A549 (cell line): ENCODE data around the gene RNF225. TPM values are rescaled to one million over a fixed set of nuclear protein-coding genes. Genes with fewer than 3 reads are reported as not detected.
"Not testable (repeated sequence)": the region's sequence is repeated elsewhere in the genome, so short reads cannot be mapped to it uniquely, and the experiment has no call there.

Source experiments
- ATAC-seq, 2 experiments: fragments of 200-7000 bp in 1 of 2; fragments of >200 bp in 1 of 2; cut with Nextera tagmentation in 1 of 2; cut with Tn5 transposase in 1 of 2; 3 replicates each; pipeline versions ENCODE4 v1.8.0 to v1.9.1; 2018 to 2020; ENCODE audit warnings: mild to moderate bottlenecking in 1 of 2, moderate library complexity in 1 of 2
- CTCF ChIA-PET: fragments of 300-600 bp; sonication (Branson Sonifier 250); formaldehyde crosslinking; extraction: SDS; loops from one replicate; lab custom pipeline; 2021; ENCODE audit warnings: antibody characterized with exemption, inconsistent platforms; lab: Yijun Ruan, JAX
- POLR2A ChIA-PET: fragments of 350-600 bp; formaldehyde crosslinking; extraction: SDS; loops from one replicate; lab custom pipeline; 2021; ENCODE audit warnings: antibody characterized with exemption, inconsistent platforms; lab: Yijun Ruan, JAX
- DNase-seq, 2 experiments: peaks; one replicate each; pipeline versions ENCODE4 v3.0.0 to v3.0.0-alpha.2; 2011 to 2016; ENCODE audit warnings: low read depth in 1 of 2, low spot score in 1 of 2
- FAIRE-seq: peaks from 2 replicates; lab custom pipeline; 2011; peaks lifted over from hg19 to GRCh38; lab: Jason Lieb, UNC
- H3K27ac ChIP-seq, 2 experiments: fragments of >200 bp; sonication (Bioruptor Twin); formaldehyde crosslinking; 3 replicates each; pipeline ENCODE4 v1.5.1; 2016 to 2017
- H3K4me1 ChIP-seq: fragments of >200 bp; sonication (Bioruptor Twin); formaldehyde crosslinking; 3 replicates; pipeline ENCODE4 v1.6.1; 2016
- H3K4me2 ChIP-seq: fragments of >200 bp; sonication (Bioruptor Twin); formaldehyde crosslinking; 3 replicates; pipeline ENCODE4 v1.6.1; 2016
- H3K4me3 ChIP-seq: fragments of >200 bp; sonication (Bioruptor Twin); formaldehyde crosslinking; 3 replicates; pipeline ENCODE4 v1.5.1; 2016
- H3K9me3 ChIP-seq: fragments of >200 bp; sonication (Bioruptor Twin); formaldehyde crosslinking; 3 replicates; pipeline ENCODE4 v1.6.1; 2016
- BCL3 ChIP-seq: fragments of >200 bp; sonication (Bioruptor Twin); formaldehyde crosslinking; IDR thresholded peaks from 3 replicates; pipeline ENCODE4 v1.6.1; 2016
- CEBPB ChIP-seq, 2 experiments: fragments of >200 bp in 1 of 2; sonication (Bioruptor Twin) in 1 of 2; formaldehyde crosslinking in 1 of 2; IDR thresholded peaks; 2 replicates each; pipeline ENCODE4 v1.6.1; 2012 to 2016
- EHF ChIP-seq: fragments of 250-450 bp; sonication (Bioruptor Pico); IDR thresholded peaks from 2 replicates; pipeline ENCODE4 v1.5.0; 2020; ENCODE audit warnings: mild to moderate bottlenecking
- EHMT2 ChIP-seq: fragments of 200-600 bp; sonication (generic); IDR thresholded peaks from 2 replicates; pipeline ENCODE4 v1.6.1; 2016; ENCODE audit warnings: antibody characterized with exemption, low read depth, mild to moderate bottlenecking, moderate library complexity
- HEYL ChIP-seq: fragments of 250-450 bp; sonication (Bioruptor Pico); IDR thresholded peaks from 2 replicates; pipeline ENCODE4 v1.8.0; 2021; ENCODE audit warnings: mild to moderate bottlenecking, moderate library complexity
- HOXB13 ChIP-seq: fragments of 250-450 bp; sonication (Bioruptor Pico); IDR thresholded peaks from 2 replicates; pipeline ENCODE4 v1.5.0; 2020; ENCODE audit warnings: low read depth, mild to moderate bottlenecking, moderate library complexity
- KDM5A ChIP-seq: fragments of 200-600 bp; sonication (generic); IDR thresholded peaks from 2 replicates; pipeline ENCODE4 v1.6.1; 2016; ENCODE audit warnings: antibody characterized with exemption, mild to moderate bottlenecking
- MAZ ChIP-seq: fragments of 150-350 bp; IDR thresholded peaks from 2 replicates; pipeline ENCODE4 v1.6.1; 2014; ENCODE audit warnings: antibody characterized with exemption, low read depth, low read length, borderline replicate concordance
- NR3C1 ChIP-seq: fragments of >200 bp; sonication (Bioruptor Twin); formaldehyde crosslinking; IDR thresholded peaks from 3 replicates; pipeline ENCODE4 v1.6.1; 2017
- POLR2AphosphoS2 ChIP-seq: conservative IDR thresholded peaks from 2 replicates; pipeline ENCODE4 v1.6.1; 2012; ENCODE audit warnings: low read length, improper control_type of control experiment, inconsistent platforms
- REST ChIP-seq: fragments of 200-600 bp; sonication (generic); IDR thresholded peaks from 2 replicates; pipeline ENCODE4 v1.6.1; 2016; ENCODE audit warnings: antibody characterized with exemption, mild to moderate bottlenecking, moderate library complexity
- ZC3H11A ChIP-seq: fragments of 450-650 bp; IDR thresholded peaks from 2 replicates; pipeline ENCODE4 v1.6.1; 2014; ENCODE audit warnings: antibody characterized with exemption, mild to moderate bottlenecking
- ZFP36 ChIP-seq: fragments of 450-650 bp; IDR thresholded peaks from 2 replicates; pipeline ENCODE4 v1.6.1; 2014; ENCODE audit warnings: borderline replicate concordance; ENCODE audit not compliant: partially characterized antibody
- ZNF302 ChIP-seq: fragments of 250-450 bp; sonication (Bioruptor Pico); IDR thresholded peaks from 2 replicates; pipeline ENCODE4 v1.9.0; 2021; ENCODE audit warnings: inconsistent platforms, mild to moderate bottlenecking, moderate library complexity
- ZSCAN20 ChIP-seq: fragments of 250-450 bp; sonication (Bioruptor Pico); IDR thresholded peaks from 2 replicates; pipeline ENCODE4 v1.8.0; 2022; ENCODE audit warnings: mild to moderate bottlenecking, moderate library complexity
- WGBS: methylation state at CpG from one replicate; pipeline ENCODE4 v1.1.6; 2017; ENCODE audit errors: missing lambda C conversion rate; 5-methylcytosine and 5-hydroxymethylcytosine counted together
- polyA plus RNA-seq, 4 experiments: library from polyadenylated mRNA; depleted of rRNA in 3 of 4; stranded (reverse); fragments of >200 nt; fragmentation: RNase III in 1 of 4; extraction: RNeasy Plus Mini Kit Qiagen cat#74134 plus additional on column Dnase treatment in 1 of 4; gene quantifications; 2 replicates in 3 of 4; 3 replicates in 1 of 4; pipeline ENCODE4 v1.2.3, GENCODE V29; 2011 to 2017
- TF ChIP-seq, protein P1 (sequence below): fragments of >200 bp; sonication (Bioruptor Twin); formaldehyde crosslinking; IDR thresholded peaks from 3 replicates; pipeline ENCODE4 v1.5.1; 2016
- TF ChIP-seq, protein P2 (sequence below): IDR thresholded peaks from 2 replicates; pipeline ENCODE4 v1.6.1; 2012

The RNF225 gene
- polyA plus RNA-seq, 2 of the 4 experiments (the other 2 are of a cell fraction), result not detected

DNA sequence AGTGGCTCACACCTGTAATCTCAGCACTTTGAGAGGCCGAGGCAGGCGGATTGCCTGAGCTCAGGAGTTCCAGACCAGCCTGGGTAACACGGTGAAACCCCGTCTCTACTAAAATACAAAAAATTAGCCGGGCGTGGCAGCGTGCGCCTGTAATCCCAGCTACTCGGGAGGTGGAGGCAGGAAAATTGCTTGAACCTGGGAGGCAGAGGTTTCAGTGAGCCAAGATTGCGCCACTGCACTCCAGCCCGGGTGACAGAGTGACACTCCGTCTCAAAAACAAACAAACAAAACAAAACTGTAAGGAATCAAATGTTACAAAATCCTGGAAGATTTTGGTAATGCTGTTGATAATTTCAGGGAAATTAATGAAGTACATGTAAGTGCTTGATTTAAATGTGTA lies 47.4 kb upstream of the RNF225 start:
- Histone ChIP-seq H3K4me2 (peak overlapping the region; percentile 90), H3K27ac (peak overlapping the region; percentile 52 to 82), H3K9me3 (peaks cover 16% of the 10 kb centered on the region; the same call in 2 of the 3 replicates), H3K4me3 (peak overlapping the region; percentile 53)
- peak in 1 of 2 experiments; percentile 64; a peak in 2 of 4 replicates for TF ChIP-seq CEBPB (IDR thresholded peaks at IDR 0.05)
- not testable (repeated sequence) for H3K4me1 ChIP-seq, DNase-seq, FAIRE-seq
- 8% methylated on average over 12 of the region's 12 CpGs for WGBS
- ChIA-PET POLR2A (interaction anchor here (1.0 to 4.4 kb wide), 3 partner anchors 15 to 70 kb away, joined by 3 to 33 read pairs (median 3); partner anchors contain the start of genes ZNF497 and ZNF8), CTCF (interaction anchor here (0.6 to 2.2 kb wide), 4 partner anchors 14 to 59 kb away, joined by 3 to 14 read pairs (median 4); no protein-coding TSS in a partner anchor)
- peak in 1 of 2 experiments; percentile 12; a peak in 3 of 6 replicates for ATAC-seq

DNA sequence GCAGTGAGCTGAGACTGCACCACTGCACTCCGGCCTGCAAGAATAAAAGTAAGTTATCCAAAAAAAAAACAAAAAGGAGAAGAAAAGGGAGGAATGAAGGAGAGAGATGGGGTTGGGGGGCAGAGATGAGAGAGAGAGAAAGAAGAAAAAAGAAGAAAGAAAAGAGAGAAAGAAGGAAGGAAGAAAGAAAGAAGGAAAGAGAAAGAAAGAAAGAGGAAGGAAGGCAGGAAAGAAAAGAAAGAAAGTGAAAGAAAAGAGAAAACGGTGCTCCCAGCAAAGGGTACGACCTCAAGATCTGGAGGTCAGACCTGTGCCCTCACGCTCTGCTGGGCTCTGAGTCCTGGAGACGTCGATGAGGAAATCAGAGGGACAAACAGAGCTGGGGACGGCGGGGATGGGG lies 45.9 kb upstream of the RNF225 start:
- no peak for ATAC-seq
- 86% methylated on average over 8 of the region's 8 CpGs for WGBS
- CTCF ChIA-PET, result interaction anchor here (1.4 to 1.6 kb wide), 2 partner anchors 11 to 13 kb away, joined by 5 read pairs; partner anchors contain the start of gene ZNF497
- Histone ChIP-seq H3K4me2 (no peak overlapping the region), H3K4me3 (no peak overlapping the region), H3K27ac (no peak overlapping the region), H3K4me1 (0 out of 3 replicates have a peak, but pooled peaks cover 8% of the 10 kb centered on the region), H3K9me3 (peaks cover 13% of the 10 kb centered on the region; the same call in 1 of the 3 replicates)
- no peak for FAIRE-seq
- POLR2A ChIA-PET, result interaction anchor here (1.4 kb wide), 1 partner anchor 12 kb away, joined by 3 read pairs; no protein-coding TSS in a partner anchor
- no peak for DNase-seq
- TF ChIP-seq ZNF302 (CRISPR knock-in tag), result no peak
- no peak for TF ChIP-seq ZC3H11A
- TF ChIP-seq, protein P1, sequence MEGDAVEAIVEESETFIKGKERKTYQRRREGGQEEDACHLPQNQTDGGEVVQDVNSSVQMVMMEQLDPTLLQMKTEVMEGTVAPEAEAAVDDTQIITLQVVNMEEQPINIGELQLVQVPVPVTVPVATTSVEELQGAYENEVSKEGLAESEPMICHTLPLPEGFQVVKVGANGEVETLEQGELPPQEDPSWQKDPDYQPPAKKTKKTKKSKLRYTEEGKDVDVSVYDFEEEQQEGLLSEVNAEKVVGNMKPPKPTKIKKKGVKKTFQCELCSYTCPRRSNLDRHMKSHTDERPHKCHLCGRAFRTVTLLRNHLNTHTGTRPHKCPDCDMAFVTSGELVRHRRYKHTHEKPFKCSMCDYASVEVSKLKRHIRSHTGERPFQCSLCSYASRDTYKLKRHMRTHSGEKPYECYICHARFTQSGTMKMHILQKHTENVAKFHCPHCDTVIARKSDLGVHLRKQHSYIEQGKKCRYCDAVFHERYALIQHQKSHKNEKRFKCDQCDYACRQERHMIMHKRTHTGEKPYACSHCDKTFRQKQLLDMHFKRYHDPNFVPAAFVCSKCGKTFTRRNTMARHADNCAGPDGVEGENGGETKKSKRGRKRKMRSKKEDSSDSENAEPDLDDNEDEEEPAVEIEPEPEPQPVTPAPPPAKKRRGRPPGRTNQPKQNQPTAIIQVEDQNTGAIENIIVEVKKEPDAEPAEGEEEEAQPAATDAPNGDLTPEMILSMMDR, result no peak
- no peak for TF ChIP-seq NR3C1
- TF ChIP-seq REST, result no peak
- no peak for TF ChIP-seq HOXB13 (CRISPR knock-in tag)
- no peak for TF ChIP-seq ZFP36
- TF ChIP-seq POLR2AphosphoS2, result no peak
- TF ChIP-seq MAZ, result no peak
- TF ChIP-seq EHMT2, result no peak
- no peak for TF ChIP-seq HEYL (CRISPR knock-in tag)
- TF ChIP-seq EHF (CRISPR knock-in tag), result no peak
- TF ChIP-seq KDM5A, result no peak
- TF ChIP-seq ZSCAN20, result no peak
- TF ChIP-seq BCL3, result no peak
- TF ChIP-seq, protein P2, sequence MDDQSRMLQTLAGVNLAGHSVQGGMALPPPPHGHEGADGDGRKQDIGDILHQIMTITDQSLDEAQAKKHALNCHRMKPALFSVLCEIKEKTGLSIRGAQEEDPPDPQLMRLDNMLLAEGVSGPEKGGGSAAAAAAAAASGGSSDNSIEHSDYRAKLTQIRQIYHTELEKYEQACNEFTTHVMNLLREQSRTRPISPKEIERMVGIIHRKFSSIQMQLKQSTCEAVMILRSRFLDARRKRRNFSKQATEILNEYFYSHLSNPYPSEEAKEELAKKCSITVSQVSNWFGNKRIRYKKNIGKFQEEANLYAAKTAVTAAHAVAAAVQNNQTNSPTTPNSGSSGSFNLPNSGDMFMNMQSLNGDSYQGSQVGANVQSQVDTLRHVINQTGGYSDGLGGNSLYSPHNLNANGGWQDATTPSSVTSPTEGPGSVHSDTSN, result no peak
